Daoy (cell line): ENCODE data around the gene LRSAM1. TPM values are rescaled to one million over a fixed set of nuclear protein-coding genes. Genes with fewer than 3 reads are reported as not detected.

Source experiments
- DNase-seq: peaks from one replicate; pipeline ENCODE4 v3.0.0-alpha.2; 2015; ENCODE audit warnings: low read depth
- total RNA-seq: library from RNA; depleted of rRNA; stranded (reverse); fragments of >200 nt; shearing (Covaris generic); gene quantifications from 2 replicates; pipeline ENCODE4 v1.2.3, GENCODE V29; 2014; rRNA removed

Gene LRSAM1
- 13.4 and 13.5 TPM in 2 replicates for total RNA-seq

GRCh38 chr9:127450830-127451607 is at the start of gene LRSAM1, which contains the start of gene RPL12:
LRSAM1 (plus strand) TSS chr9:127451510; CDS start chr9:127454528, 3,018 bp downstream.
RPL12 (minus strand) TSS chr9:127451406; CDS start chr9:127451317, 89 bp downstream.
- DNase-seq = peak; percentile 98

- no peak for DNase-seq
These were observed 48.8 kb upstream of the LRSAM1 start for GRCh38 chr9:127402401-127403090.

GRCh38 chr9:127403507-127404192 is 47.7 kb upstream of the LRSAM1 start:
- no peak for DNase-seq

GRCh38 chr9:127404631-127405030 is 46.7 kb upstream of the LRSAM1 start:
- no peak for DNase-seq

GRCh38 chr9:127405344-127406125 is 45.8 kb upstream of the LRSAM1 start:
- no peak for DNase-seq

- DNase-seq = no peak
These were observed 44.4 kb upstream of the LRSAM1 start for GRCh38 chr9:127406799-127407491.

- DNase-seq = no peak
These were observed 43.8 kb upstream of the LRSAM1 start for GRCh38 chr9:127407492-127407843.

- DNase-seq = no peak
These were observed 40.2 kb upstream of the LRSAM1 start for GRCh38 chr9:127411122-127411521.

- no peak for DNase-seq
These were observed 36.2 kb upstream of the LRSAM1 start for GRCh38 chr9:127415141-127415540.

GRCh38 chr9:127415657-127416056 is 35.7 kb upstream of the LRSAM1 start:
- DNase-seq = no peak

- peak; percentile 87 for DNase-seq
These were observed 33.9 kb upstream of the LRSAM1 start for GRCh38 chr9:127417131-127418036.

GRCh38 chr9:127418037-127418471 is 33.3 kb upstream of the LRSAM1 start:
- DNase-seq = no peak

GRCh38 chr9:127419348-127419747 is 32.0 kb upstream of the LRSAM1 start:
- DNase-seq = no peak

GRCh38 chr9:127421057-127421456 is 30.3 kb upstream of the LRSAM1 start:
- DNase-seq = no peak

GRCh38 chr9:127422133-127422782 is 29.1 kb upstream of the LRSAM1 start:
- no peak for DNase-seq

GRCh38 chr9:127422787-127423186 is 28.5 kb upstream of the LRSAM1 start:
- no peak for DNase-seq

- no peak for DNase-seq
These were observed 27.8 kb upstream of the LRSAM1 start for GRCh38 chr9:127423476-127423933.

- peak; percentile 98 for DNase-seq
These were observed 27.2 kb upstream of the LRSAM1 start, which contains the start of gene ZNF79 for GRCh38 chr9:127423934-127424675. ZNF79 (plus strand) TSS chr9:127424382; CDS start chr9:127424788, 406 bp downstream.

- DNase-seq = no peak
These were observed 26.7 kb upstream of the LRSAM1 start for GRCh38 chr9:127424676-127424999.
